Astrocyte of the spinal cord (primary cell): ENCODE results near the gene COA3.

ENCODE experiments used
- DNase-seq: peaks from one replicate; pipeline ENCODE4 v3.0.0; 2011; ENCODE audit warnings: low read depth, low spot score
- H3K4me3 ChIP-seq: 2 replicates; pipeline ENCODE4 v1.5.1; 2011; ENCODE audit warnings: low read depth, mild to moderate bottlenecking, low read length, moderate library complexity
- CTCF ChIP-seq: IDR thresholded peaks from 2 replicates; pipeline ENCODE4 v1.5.1; 2012; ENCODE audit warnings: low read depth, mild to moderate bottlenecking, low read length, inconsistent platforms
- in situ Hi-C: cut with HindIII; loops from 2 replicates; pipeline ENCODE4 v1.10.0; 2017; ENCODE audit warnings: low sequenced_read_pairs

Gene COA3

GRCh38 chr17:42798383-42799380 is at the start of gene COA3, which contains the start of gene CNTD1:
Gene COA3, minus strand, starts transcription at chr17:42798704. Its CDS starts 23 bp downstream, at chr17:42798681.
Gene CNTD1, plus strand, starts transcription at chr17:42798861. Its CDS starts 207 bp downstream, at chr17:42799068.
- no peak for TF ChIP-seq CTCF
- peak within 1 kb of the TSS; percentile 84 for H3K4me3 ChIP-seq
- DNase-seq, result peak; percentile 81
- in situ Hi-C loops, result no loop called here

- in situ Hi-C loops, result no loop called here
- no peak for TF ChIP-seq CTCF
- no peak overlapping the region for H3K4me3 ChIP-seq
- no peak for DNase-seq
Measured at GRCh38 chr17:42848093-42848492, 49.6 kb upstream of the COA3 start.

- DNase-seq, result peak; percentile 9
- in situ Hi-C loops, result no loop called here
- no peak for TF ChIP-seq CTCF
- no peak overlapping the region for H3K4me3 ChIP-seq
Measured at GRCh38 chr17:42846594-42847280, 48.2 kb upstream of the COA3 start.

- no peak overlapping the region for H3K4me3 ChIP-seq
- DNase-seq, result no peak
- no peak for TF ChIP-seq CTCF
- in situ Hi-C loops, result no loop called here
Measured at GRCh38 chr17:42845918-42846593, 47.6 kb upstream of the COA3 start.

GRCh38 chr17:42845556-42845917 is 47.0 kb upstream of the COA3 start:
- no peak overlapping the region for H3K4me3 ChIP-seq
- TF ChIP-seq CTCF, result no peak
- in situ Hi-C loops, result no loop called here
- DNase-seq, result no peak
